22Rv1 (cell line): Measurements from ENCODE around the gene TM4SF4.

Experiments
- H3K27ac ChIP-seq: fragments of 450-650 bp; 2 replicates; pipeline ENCODE4 v1.5.1; 2017
- ZFX ChIP-seq: fragments of 450-650 bp; IDR thresholded peaks from 2 replicates; pipeline ENCODE4 v1.6.1; 2017; ENCODE audit warnings: antibody characterized with exemption, borderline replicate concordance
- TF ChIP-seq, protein P1 (sequence below): fragments of 450-650 bp; IDR thresholded peaks from 2 replicates; pipeline ENCODE4 v1.5.1; 2017; ENCODE audit warnings: mild to moderate bottlenecking

Gene TM4SF4

DNA sequence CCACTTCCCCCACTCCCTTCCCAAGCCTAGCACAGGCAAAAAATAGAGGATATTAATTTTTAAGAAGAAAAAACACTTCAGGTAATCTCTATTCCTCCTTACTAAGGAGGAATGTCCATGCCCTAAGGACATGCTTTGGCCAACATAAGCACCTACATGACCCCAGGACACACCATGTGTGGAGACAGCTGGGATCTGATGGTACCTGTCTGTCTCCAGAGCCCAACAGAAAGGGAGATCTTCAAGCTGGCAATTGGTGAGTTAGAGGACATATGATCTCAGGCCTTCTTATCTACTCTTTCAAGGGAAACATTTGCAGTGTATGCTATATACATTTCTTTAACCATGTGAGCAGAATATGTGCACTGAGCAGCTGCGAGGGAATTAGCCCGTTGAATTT, 7.0 kb downstream of the TM4SF4 start:
- no peak overlapping the region for H3K27ac ChIP-seq
- TF ChIP-seq, protein P1, sequence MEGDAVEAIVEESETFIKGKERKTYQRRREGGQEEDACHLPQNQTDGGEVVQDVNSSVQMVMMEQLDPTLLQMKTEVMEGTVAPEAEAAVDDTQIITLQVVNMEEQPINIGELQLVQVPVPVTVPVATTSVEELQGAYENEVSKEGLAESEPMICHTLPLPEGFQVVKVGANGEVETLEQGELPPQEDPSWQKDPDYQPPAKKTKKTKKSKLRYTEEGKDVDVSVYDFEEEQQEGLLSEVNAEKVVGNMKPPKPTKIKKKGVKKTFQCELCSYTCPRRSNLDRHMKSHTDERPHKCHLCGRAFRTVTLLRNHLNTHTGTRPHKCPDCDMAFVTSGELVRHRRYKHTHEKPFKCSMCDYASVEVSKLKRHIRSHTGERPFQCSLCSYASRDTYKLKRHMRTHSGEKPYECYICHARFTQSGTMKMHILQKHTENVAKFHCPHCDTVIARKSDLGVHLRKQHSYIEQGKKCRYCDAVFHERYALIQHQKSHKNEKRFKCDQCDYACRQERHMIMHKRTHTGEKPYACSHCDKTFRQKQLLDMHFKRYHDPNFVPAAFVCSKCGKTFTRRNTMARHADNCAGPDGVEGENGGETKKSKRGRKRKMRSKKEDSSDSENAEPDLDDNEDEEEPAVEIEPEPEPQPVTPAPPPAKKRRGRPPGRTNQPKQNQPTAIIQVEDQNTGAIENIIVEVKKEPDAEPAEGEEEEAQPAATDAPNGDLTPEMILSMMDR = no peak

DNA sequence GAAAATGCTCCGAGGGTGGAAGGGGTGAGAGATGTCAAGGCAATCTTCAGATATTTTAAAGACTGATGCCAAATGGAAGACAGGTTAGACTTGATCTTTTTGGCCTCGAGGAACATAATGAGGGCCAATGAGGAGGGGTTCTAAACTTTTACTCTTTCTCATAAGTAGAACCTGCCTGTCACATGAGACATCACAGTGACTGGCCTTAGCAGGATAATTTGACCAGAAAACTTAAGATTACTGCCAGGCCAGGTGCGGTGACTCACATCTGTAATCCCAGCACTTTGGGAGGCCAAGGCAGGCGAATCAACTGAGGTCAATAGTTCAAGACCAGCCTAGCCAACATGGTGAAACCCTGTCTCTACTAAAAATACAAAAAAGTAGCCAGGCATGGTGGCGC, 12.2 kb downstream of the TM4SF4 start:
- TF ChIP-seq, protein P1 = no peak
- TF ChIP-seq ZFX = no peak
- H3K27ac ChIP-seq = no peak overlapping the region

DNA sequence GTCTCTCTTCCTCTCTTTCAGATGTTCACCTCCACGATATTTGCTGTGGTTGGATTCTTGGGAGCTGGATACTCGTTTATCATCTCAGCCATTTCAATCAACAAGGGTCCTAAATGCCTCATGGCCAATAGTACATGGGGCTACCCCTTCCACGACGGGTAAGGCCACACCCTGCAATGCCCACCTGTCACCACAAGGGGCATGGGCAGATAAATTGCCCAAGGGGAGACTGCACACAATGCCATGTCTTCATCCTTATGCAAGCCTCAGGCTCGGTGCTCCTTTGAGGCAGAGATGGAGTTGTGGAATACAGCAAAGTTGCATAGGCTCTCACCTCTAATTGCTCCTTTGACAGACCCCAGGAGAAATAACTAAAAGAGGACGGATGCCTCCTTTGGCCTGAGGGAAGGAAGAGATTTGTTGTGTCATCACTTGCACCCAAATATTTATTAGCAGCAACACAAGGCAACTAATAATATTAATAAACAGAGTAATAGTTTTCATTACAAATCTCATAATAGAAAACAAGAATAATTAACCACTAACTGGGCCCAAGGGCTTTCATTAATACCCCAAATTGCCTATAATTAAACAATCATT, 13.2 kb downstream of the TM4SF4 start:
- no peak overlapping the region for H3K27ac ChIP-seq
- TF ChIP-seq ZFX = no peak
- TF ChIP-seq, protein P1 = peak; percentile 49

DNA sequence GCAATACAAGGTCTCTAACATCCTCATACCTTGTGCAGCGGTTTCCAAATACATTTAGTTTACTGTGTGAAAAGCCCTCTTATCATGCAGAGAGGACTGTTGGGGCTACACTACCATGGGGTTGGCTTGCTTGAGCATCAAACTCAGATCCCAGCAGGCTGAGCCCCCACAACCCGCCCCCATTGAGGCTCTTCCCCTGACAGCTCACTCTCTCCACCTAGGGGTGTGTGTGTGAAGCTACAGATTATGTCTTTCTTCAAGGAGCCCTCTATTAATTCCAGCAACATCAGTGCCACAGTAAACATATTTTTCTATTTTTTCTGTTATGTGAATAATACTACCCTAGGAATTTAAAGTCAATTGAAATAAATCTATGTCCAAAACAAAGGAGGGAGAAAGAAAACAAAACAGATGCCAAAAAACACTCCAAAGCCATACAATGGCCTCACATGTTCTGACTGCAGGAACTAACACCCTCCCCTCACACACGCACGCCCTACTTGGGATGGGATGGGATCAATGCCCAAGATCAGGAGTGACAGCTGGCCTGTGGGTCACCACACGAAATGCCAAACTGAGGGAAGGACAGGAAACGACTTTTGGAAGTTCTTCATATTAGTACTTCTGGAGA, 14.7 kb downstream of the TM4SF4 start:
- TF ChIP-seq, protein P1 = peak; percentile 73
- no peak for TF ChIP-seq ZFX
- no peak overlapping the region for H3K27ac ChIP-seq

DNA sequence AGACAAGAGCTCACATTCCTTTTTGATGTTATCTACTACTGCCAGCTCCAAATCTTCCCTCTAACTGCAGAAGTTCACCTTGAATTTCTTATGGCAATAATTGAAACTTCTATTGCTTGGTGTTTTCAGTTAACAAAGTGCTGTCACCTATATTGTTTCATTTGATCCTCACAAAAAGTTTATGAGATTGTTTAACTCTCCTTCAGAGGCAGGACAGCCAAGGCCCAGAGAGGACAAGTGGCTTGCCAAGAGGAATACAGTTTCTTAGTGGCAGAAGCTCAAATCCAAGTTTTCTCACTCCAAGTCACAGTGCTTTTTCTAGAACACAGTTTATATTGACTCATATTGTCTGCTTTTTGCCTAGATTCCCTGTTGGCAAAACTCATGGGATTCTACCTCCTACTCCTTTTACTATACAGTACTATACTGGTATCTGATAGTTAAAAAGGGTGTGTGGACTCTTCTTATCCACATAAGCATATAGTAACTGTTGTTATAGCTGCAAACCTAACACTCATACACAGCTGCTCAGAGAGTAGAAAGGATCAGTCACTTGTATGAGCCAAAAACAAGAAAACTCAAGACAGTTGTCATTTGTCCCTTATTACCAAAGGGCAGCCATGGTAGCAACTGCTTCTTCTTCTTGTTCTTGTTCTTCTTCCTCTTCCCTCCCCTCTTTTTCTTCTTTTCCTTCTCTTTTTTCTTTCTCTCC, 15.9 kb downstream of the TM4SF4 start:
- TF ChIP-seq, protein P1 = no peak
- TF ChIP-seq ZFX = no peak
- H3K27ac ChIP-seq = no peak overlapping the region

DNA sequence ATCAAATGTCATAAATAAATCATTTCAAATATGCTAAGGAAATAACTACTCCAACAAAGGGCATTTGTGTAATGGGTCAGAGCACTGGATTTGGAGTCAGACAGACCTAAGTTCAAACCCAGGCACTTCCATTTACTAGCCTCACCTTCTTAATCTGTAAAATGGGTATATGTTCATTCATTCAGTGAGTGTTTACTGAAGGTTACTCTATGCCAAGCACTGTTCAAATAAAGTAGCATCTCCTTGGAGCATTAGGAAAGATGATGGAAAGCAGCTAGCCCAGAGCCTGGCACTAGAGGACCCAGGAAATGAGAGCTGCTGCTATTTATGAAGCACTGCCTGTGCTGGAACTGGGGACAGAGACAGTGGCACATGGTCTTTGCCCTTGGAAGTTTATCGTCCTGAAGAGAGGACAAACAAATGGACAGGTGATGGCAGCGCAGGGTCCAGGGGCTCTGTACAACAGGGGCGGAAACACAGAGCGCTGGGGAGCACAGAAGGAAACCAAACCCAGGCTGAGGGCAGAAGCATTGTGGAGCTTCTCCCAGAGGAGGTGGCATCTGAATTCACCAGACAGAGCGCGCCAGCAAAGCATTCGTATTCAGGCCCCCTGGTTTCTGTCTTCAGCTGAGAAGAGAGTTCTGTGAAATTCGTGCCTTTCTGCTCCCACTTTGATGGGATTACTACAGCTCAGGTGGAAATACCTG, 19.0 kb downstream of the TM4SF4 start:
- H3K27ac ChIP-seq = no peak overlapping the region
- TF ChIP-seq, protein P1 = no peak
- TF ChIP-seq ZFX = no peak
